Panc1 (cell line): ENCODE results near the gene CSH1. TPM values are rescaled to one million over a fixed set of nuclear protein-coding genes. Genes with fewer than 3 reads are reported as not detected.
A peak's percentile ranks its signal among the peaks of the same experiment; 100 is the strongest.
"Not testable (repeated sequence)": the region's sequence is repeated elsewhere in the genome, so short reads cannot be mapped to it uniquely, and the experiment has no call there.

Experiments
- ATAC-seq: fragments of 200-7000 bp; cut with Tn5 transposase; 2 replicates; pipeline ENCODE4 v1.9.1; 2020; ENCODE audit warnings: mild to moderate bottlenecking, moderate library complexity
- BruUV-seq: library from RNA; stranded (reverse); fragments of 400-500 nt; replicated peaks from 2 replicates; lab custom pipeline; 2021; lab: Mats Ljungman, UMichigan
- CTCF ChIA-PET: fragments of 300-600 bp; sonication (Branson Sonifier 250); formaldehyde crosslinking; loops from one replicate; lab custom pipeline; 2022; ENCODE audit warnings: antibody characterized with exemption; lab: Charles Lee
- POLR2A ChIA-PET: fragments of 300-600 bp; sonication (Branson Sonifier 250); formaldehyde crosslinking; loops from one replicate; lab custom pipeline; 2022; ENCODE audit warnings: antibody characterized with exemption; lab: Charles Lee
- DNase-seq: peaks from one replicate; pipeline ENCODE4 v3.0.0-alpha.2; 2010; ENCODE audit warnings: low read depth, low spot score
- H3K27ac ChIP-seq: 2 replicates; pipeline ENCODE4 v1.5.1; 2011; ENCODE audit warnings: mild to moderate bottlenecking, low read length, inconsistent platforms
- H3K27me3 ChIP-seq: fragments of 200-500 bp; sonication (Bioruptor generic); 2 replicates; pipeline ENCODE4 v1.6.0; 2014; ENCODE audit warnings: low read length, inconsistent platforms; ENCODE audit not compliant: control insufficient read depth, insufficient read depth
- H3K36me3 ChIP-seq: fragments of 200-500 bp; sonication (Bioruptor generic); 2 replicates; pipeline ENCODE4 v1.5.1; 2014; ENCODE audit warnings: inconsistent platforms, mild to moderate bottlenecking, low read length, moderate library complexity; ENCODE audit not compliant: control insufficient read depth, insufficient read depth
- H3K4me1 ChIP-seq: 2 replicates; pipeline ENCODE4 v1.5.1; 2011; ENCODE audit warnings: inconsistent platforms, mild to moderate bottlenecking, low read length, moderate library complexity; ENCODE audit not compliant: control insufficient read depth, insufficient read depth
- H3K4me3 ChIP-seq, 2 experiments: 2 replicates each; pipeline ENCODE4 v1.5.1; 2011 to 2012; ENCODE audit warnings: low read depth in 2 of 2, low read length in 2 of 2, mild to moderate bottlenecking in 2 of 2, inconsistent platforms in 1 of 2, moderate library complexity in 1 of 2
- H3K9me3 ChIP-seq: fragments of 200-500 bp; sonication (Bioruptor generic); 2 replicates; pipeline ENCODE4 v1.5.1; 2014; ENCODE audit warnings: low read depth, mild to moderate bottlenecking, inconsistent platforms, low read length, moderate library complexity; ENCODE audit not compliant: control insufficient read depth, insufficient read depth
- CTCF ChIP-seq: fragments of 450-650 bp; IDR thresholded peaks from 2 replicates; pipeline ENCODE4 v1.5.1; 2017; ENCODE audit warnings: mild to moderate bottlenecking
- POLR2AphosphoS5 ChIP-seq: IDR thresholded peaks from 2 replicates; pipeline ENCODE4 v1.6.1; 2012; ENCODE audit warnings: mild to moderate bottlenecking, low read depth, low read length, moderate library complexity
- SIN3A ChIP-seq: IDR thresholded peaks from 2 replicates; pipeline ENCODE4 v1.6.1; 2012; ENCODE audit warnings: low read depth, mild to moderate bottlenecking, low read length, moderate library complexity, borderline replicate concordance; ENCODE audit not compliant: insufficient read depth
- TCF7L2 ChIP-seq: IDR thresholded peaks from 2 replicates; pipeline ENCODE4 v1.6.1; 2011; ENCODE audit warnings: mild to moderate bottlenecking, low read depth, low read length, inconsistent platforms
- in situ Hi-C: cut with HindIII; loops from 2 replicates; pipeline ENCODE4 v1.10.0; 2016; ENCODE audit warnings: low sequenced_read_pairs, low pct_unique_long_range_greater_than_20kb
- intact Hi-C: fragments of 100-400 bp; cut with micrococcal nuclease; formaldehyde crosslinking; loops from one replicate; pipeline ENCODE4 v1.10.0; 2022; ENCODE audit not compliant: unreplicated experiment
- total RNA-seq: library from RNA; stranded (reverse); gene quantifications from one replicate; pipeline ENCODE4 v1.2.1, GENCODE V29; 2021; ENCODE audit not compliant: unreplicated experiment
- TF ChIP-seq, protein P1 (sequence below), 2 experiments: IDR thresholded peaks; 2 replicates each; pipeline ENCODE4 v1.6.1; 2011 to 2012; ENCODE audit warnings: low read depth in 2 of 2, control low read depth in 1 of 2, low read length in 1 of 2, mild to moderate bottlenecking in 1 of 2, moderate library complexity in 1 of 2; ENCODE audit not compliant: insufficient read depth in 1 of 2

The CSH1 gene
- total RNA-seq, 1 experiment from 2014 or later: not detected

DNA sequence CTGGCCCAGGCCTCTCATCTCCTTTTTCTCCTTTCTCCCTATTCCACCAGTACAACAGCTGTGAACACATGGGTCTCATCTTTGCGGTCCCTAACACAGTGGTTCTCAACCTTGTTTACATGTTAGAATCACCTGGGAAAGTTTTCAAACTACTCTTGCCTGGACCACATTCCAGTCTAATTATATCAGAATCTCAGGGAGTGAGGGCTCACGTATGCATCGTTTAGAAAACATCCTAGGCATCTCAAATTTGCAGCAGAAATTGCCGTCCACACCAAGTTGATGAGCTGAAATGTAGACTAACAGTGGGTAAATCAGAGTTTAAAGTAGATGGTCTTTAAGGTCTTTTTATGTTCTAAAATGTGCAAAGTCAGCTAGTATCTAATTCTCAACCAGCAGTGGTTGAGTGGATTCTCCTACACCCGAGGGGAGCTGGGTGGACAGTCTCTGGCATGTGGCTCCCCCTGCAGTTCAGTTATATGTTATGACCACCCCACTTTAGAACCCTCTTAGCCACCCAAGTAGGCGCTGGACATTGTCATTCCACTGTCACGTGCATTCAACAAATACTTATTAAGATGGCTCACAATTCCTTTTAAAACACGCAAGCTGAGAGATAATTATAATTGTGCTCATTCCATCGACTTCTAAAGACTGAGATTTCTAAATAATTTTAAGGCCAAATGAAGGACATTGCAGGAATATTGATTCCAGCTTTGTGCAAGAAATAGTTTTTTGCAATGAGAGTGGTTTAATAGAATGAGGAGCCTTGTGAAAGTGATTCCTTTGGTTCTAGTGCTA, 26.7 kb downstream of the CSH1 start:
- H3K36me3 ChIP-seq, ATAC-seq, BruUV-seq: not testable (repeated sequence)

GRCh38 chr17:63866625-63867024, 29.7 kb downstream of the CSH1 start:
- H3K36me3 ChIP-seq, BruUV-seq, H3K27me3 ChIP-seq, H3K27ac ChIP-seq, H3K9me3 ChIP-seq, DNase-seq, H3K4me1 ChIP-seq, H3K4me3 ChIP-seq, intact Hi-C loops, in situ Hi-C loops: not testable (repeated sequence)
- peak; percentile 80; the same call in 1 of the 2 replicates for ATAC-seq
- ChIA-PET POLR2A (interaction anchor here (0.6 kb wide), 1 partner anchor 38 kb away, joined by 3 read pairs; no protein-coding TSS in a partner anchor), CTCF (interaction anchor here (1.0 kb wide), 1 partner anchor 134 kb away, joined by 5 read pairs; no protein-coding TSS in a partner anchor)
- peak; percentile 39 for TF ChIP-seq CTCF

More for the DNA sequence above, 26.7 kb downstream of the CSH1 start:
- H3K27ac ChIP-seq, H3K27me3 ChIP-seq, DNase-seq, H3K4me3 ChIP-seq, POLR2A ChIA-PET, intact Hi-C loops, H3K9me3 ChIP-seq, H3K4me1 ChIP-seq, in situ Hi-C loops: not testable (repeated sequence)
- TF ChIP-seq CTCF: peak; percentile 27
- CTCF ChIA-PET: interaction anchor here (0.9 kb wide), 1 partner anchor 251 kb away, joined by 3 read pairs; no protein-coding TSS in a partner anchor

DNA sequence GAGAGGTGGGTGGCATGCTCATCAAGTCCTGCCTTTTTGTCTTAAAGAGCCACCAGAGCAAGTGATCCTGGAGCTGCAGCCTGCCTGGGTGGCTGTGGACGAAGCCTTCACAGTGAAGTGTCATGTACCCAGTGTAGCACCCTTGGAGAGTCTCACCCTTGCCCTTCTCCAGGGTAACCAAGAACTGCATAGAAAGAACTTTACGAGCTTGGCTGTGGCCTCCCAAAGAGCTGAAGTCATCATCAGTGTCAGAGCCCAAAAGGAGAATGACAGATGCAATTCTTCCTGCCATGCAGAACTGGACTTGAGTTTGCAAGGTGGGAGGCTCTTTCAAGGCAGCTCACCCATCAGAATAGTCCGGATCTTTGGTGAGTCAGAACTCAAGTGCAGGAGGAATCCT, 37.1 kb downstream of the CSH1 start:
- CTCF ChIA-PET: interaction anchor here (0.6 kb wide), 1 partner anchor 16 kb away, joined by 5 read pairs; no protein-coding TSS in a partner anchor
- intact Hi-C loops (no loop called here), in situ Hi-C loops (no loop called here)
- H3K4me3 ChIP-seq: no peak overlapping the region
- no peak for DNase-seq
- TF ChIP-seq SIN3A: no peak
- no peak for TF ChIP-seq TCF7L2
- TF ChIP-seq CTCF: no peak
- TF ChIP-seq POLR2AphosphoS5: no peak
- TF ChIP-seq, protein P1, sequence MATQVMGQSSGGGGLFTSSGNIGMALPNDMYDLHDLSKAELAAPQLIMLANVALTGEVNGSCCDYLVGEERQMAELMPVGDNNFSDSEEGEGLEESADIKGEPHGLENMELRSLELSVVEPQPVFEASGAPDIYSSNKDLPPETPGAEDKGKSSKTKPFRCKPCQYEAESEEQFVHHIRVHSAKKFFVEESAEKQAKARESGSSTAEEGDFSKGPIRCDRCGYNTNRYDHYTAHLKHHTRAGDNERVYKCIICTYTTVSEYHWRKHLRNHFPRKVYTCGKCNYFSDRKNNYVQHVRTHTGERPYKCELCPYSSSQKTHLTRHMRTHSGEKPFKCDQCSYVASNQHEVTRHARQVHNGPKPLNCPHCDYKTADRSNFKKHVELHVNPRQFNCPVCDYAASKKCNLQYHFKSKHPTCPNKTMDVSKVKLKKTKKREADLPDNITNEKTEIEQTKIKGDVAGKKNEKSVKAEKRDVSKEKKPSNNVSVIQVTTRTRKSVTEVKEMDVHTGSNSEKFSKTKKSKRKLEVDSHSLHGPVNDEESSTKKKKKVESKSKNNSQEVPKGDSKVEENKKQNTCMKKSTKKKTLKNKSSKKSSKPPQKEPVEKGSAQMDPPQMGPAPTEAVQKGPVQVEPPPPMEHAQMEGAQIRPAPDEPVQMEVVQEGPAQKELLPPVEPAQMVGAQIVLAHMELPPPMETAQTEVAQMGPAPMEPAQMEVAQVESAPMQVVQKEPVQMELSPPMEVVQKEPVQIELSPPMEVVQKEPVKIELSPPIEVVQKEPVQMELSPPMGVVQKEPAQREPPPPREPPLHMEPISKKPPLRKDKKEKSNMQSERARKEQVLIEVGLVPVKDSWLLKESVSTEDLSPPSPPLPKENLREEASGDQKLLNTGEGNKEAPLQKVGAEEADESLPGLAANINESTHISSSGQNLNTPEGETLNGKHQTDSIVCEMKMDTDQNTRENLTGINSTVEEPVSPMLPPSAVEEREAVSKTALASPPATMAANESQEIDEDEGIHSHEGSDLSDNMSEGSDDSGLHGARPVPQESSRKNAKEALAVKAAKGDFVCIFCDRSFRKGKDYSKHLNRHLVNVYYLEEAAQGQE (IDR thresholded peaks at IDR 0.05; ENCODE audit: insufficient read depth in 1 of 2, low read depth in 2 of 2, low read length in 1 of 2): no peak
- no peaks in the 10 kb centered on the region for H3K4me1 ChIP-seq
- POLR2A ChIA-PET: no interaction called here
- H3K36me3 ChIP-seq: no peaks in the 10 kb centered on the region
- no peak for ATAC-seq
- H3K9me3 ChIP-seq: no peaks in the 10 kb centered on the region
- H3K27me3 ChIP-seq: no peaks in the 10 kb centered on the region
- BruUV-seq: no TSS peak
- H3K27ac ChIP-seq: no peak overlapping the region

GRCh38 chr17:63856425-63856824, 39.9 kb downstream of the CSH1 start:
- DNase-seq, in situ Hi-C loops, ATAC-seq, intact Hi-C loops, H3K4me3 ChIP-seq, H3K4me1 ChIP-seq, H3K9me3 ChIP-seq, H3K27me3 ChIP-seq, CTCF ChIA-PET, POLR2A ChIA-PET, H3K27ac ChIP-seq, BruUV-seq, H3K36me3 ChIP-seq: not testable (repeated sequence)
